HG03108 (cell line): Measurements from ENCODE around the gene SMAD2.

Experiments used
- ATAC-seq: cut with Tn5 transposase; IDR thresholded peaks from one replicate; pipeline ENCODE4 v1.9.1; 2021; ENCODE audit warnings: moderate library complexity; ENCODE audit not compliant: unreplicated experiment

Gene SMAD2

GRCh38 chr18:47932190-47932589, 1.7 kb upstream of the SMAD2 start:
- ATAC-seq, result no peak

- no peak for ATAC-seq
Observed at GRCh38 chr18:47931718-47932103, 1.3 kb upstream of the SMAD2 start.

GRCh38 chr18:47930931-47931717, 665 bp upstream of the SMAD2 start:
- ATAC-seq, result peak; percentile 80

GRCh38 chr18:47929681-47930198, 719 bp downstream of the SMAD2 start:
- no peak for ATAC-seq

GRCh38 chr18:47928466-47928865, 2.0 kb downstream of the SMAD2 start:
- ATAC-seq, result no peak

GRCh38 chr18:47926101-47926850, 4.2 kb downstream of the SMAD2 start:
- no peak for ATAC-seq

- ATAC-seq, result no peak
Observed at GRCh38 chr18:47919916-47920315, 10.5 kb downstream of the SMAD2 start.

GRCh38 chr18:47917923-47918610, 12.4 kb downstream of the SMAD2 start:
- no peak for ATAC-seq

- ATAC-seq, result no peak
Observed at GRCh38 chr18:47915930-47916329, 14.5 kb downstream of the SMAD2 start.

- ATAC-seq, result no peak
Observed at GRCh38 chr18:47915229-47915628, 15.2 kb downstream of the SMAD2 start.

GRCh38 chr18:47912794-47913585, 17.5 kb downstream of the SMAD2 start:
- ATAC-seq, result no peak

- ATAC-seq, result no peak
Observed at GRCh38 chr18:47912343-47912742, 18.1 kb downstream of the SMAD2 start.

GRCh38 chr18:47911877-47912276, 18.6 kb downstream of the SMAD2 start:
- ATAC-seq, result no peak

GRCh38 chr18:47909484-47909883, 21.0 kb downstream of the SMAD2 start:
- no peak for ATAC-seq

- no peak for ATAC-seq
Observed at GRCh38 chr18:47908592-47908991, 21.9 kb downstream of the SMAD2 start.

GRCh38 chr18:47906408-47906807, 24.1 kb downstream of the SMAD2 start:
- ATAC-seq, result no peak

GRCh38 chr18:47903809-47904208, 26.6 kb downstream of the SMAD2 start:
- no peak for ATAC-seq

- ATAC-seq, result peak; percentile 92
Observed at GRCh38 chr18:47901624-47902362, 28.7 kb downstream of the SMAD2 start.

GRCh38 chr18:47899107-47899840, 31.2 kb downstream of the SMAD2 start:
- no peak for ATAC-seq
